ENCODE data around the gene HCFC1.

Gene HCFC1

DNA sequence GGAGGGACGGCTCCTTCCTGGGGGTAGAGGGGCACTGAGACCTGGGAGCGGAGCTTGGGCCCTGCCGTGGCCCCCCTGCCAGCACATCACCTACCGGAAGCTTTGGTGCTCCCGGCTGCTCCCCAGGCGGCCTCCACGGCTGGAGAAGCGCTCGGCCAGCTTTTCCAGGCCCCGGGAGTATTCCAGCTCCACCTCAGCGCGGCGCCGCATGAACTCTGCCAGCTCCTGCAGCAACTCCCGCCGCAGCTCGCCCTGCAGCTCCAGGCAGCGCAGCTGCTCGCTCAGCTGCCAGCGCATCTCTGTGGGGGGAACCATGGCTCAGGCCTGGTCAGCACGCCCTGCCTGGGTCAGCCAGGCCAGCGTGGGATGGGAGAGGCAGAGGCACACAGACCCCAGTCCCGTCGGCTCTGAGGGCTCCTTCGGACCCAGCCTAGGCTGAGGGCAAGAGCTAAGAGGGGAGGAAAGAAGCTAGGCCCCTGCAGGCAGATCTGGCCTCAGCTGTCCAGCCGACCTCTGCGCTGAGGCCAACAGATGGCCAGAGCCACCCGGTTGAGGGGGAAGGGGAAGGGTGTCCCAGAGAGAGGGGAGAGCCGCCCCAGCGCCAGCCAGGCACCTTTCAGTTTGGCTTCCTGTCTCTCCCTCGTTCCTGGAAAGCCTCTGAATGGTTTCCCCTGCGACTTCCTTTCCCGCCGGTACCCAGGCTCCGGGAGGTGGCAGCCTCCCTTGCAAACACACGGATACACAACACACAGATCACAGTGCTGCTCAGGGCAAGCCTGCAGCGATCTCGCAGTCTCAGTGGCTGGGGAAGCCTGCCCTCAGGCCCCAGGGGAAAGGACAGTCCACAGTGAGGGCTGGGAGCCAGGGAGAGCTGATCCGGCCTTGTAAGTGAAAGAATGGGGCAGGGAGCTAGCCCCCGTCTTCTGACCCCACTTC lies 49.8 kb downstream of the HCFC1 start:
- no peak for DNase-seq

GRCh38 chrX:153921070-153921469 lies 50.5 kb downstream of the HCFC1 start:
- no peak for DNase-seq

DNA sequence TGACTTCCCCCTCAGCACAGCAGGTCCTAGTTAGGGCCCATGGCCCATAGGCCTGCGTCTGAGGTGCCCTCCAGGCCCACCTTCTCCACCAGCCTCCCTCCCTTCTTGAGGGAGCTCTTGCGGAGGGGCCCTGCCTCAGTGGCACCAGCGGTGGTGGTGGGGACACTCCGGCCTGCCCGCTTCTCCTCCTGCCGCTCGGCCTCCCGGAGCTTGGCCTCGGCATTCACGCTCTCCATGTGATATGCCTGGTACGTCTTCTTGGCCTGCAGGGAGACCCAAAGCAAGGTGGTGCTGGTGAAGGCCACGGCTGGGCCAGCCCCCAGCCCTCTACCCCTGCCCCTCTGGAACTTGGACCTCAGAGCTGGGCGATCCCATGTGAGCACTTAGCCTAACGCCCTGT lies 51.1 kb downstream of the HCFC1 start:
- DNase-seq: no peak

GRCh38 chrX:153919281-153919680 lies 52.3 kb downstream of the HCFC1 start:
- no peak for DNase-seq

- DNase-seq: no peak
Observed at GRCh38 chrX:153917869-153918268, 53.7 kb downstream of the HCFC1 start.

GRCh38 chrX:153913701-153914100 lies 57.9 kb downstream of the HCFC1 start:
- no peak for DNase-seq

DNA sequence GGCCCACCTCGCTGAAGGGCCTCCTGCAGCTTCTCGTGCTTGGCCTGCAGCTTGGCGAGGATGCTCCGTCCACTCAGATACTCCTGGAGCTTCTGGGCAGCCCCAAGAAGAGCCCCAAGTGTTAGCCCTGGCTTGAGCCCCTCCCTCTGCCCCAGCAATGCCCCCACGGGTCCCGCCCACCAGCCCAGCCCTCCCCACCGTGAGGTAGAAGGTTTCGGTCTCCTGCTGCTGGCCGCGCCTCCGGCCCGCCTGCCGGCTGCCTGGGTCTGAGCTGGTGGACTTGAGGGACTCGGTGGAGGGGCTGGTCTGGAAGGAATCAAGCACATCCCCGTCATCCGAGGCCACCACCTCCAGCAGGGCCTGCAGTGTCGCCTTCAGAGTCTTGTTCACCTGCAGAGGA lies 58.4 kb downstream of the HCFC1 start:
- no peak for DNase-seq

GRCh38 chrX:153911798-153912197 lies 59.8 kb downstream of the HCFC1 start:
- no peak for DNase-seq

GRCh38 chrX:153910446-153910845 lies 61.2 kb downstream of the HCFC1 start:
- no peak for DNase-seq

DNA sequence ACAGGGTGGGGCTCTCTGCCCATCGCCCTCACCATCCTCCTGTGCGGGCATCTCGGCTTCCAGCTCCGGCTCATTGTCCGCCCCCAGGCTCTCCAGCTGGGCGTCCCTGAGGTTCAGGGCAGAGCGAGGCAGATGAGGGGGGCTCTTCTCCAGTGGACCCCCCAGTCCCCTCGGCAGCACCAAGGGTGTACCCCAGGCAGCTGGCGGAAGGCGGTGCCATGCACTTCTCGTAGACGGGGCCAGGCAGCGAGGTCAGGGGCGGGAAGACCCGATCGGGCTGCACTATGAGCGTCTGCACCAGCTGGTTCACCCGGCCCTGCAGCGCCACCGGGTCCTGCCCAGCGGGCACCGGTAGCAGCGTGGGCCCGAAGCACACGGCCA lies 61.6 kb downstream of the HCFC1 start:
- no peak for DNase-seq

- DNase-seq: no peak
Observed at GRCh38 chrX:153909024-153909979, 62.3 kb downstream of the HCFC1 start.

DNA sequence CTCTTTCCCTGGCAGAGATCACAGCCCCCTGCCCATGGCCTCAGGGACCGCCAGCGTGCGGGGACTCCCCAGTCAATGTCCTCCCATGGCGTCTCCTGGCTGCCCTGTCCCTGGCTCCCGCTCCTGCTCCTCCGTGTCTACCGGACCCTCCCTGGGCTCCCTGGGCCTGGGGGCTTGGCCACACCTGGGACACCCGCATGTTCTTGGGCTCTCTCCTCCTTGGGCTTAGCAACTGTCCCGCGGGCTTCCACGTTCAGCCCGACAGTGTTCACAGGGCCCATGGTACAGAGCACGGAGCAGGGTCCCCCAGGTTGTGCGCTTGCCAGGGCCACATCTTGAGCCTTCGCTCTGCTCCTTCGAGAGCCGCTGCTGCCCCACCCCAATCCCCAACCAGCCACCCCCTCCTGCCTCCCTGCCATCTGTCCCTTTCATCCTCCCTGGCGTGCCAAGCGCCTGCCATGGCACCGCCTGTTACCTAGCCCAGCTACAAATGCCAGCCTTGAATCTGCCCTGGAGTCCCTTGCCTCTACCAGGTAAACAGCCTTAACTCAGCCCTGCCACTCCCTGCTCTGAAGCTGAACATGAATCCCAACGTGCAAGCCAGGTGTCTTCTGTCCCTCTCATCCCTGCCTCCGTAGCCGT lies 63.3 kb downstream of the HCFC1 start:
- DNase-seq: no peak

GRCh38 chrX:153907456-153907855 lies 64.2 kb downstream of the HCFC1 start:
- no peak for DNase-seq

DNA sequence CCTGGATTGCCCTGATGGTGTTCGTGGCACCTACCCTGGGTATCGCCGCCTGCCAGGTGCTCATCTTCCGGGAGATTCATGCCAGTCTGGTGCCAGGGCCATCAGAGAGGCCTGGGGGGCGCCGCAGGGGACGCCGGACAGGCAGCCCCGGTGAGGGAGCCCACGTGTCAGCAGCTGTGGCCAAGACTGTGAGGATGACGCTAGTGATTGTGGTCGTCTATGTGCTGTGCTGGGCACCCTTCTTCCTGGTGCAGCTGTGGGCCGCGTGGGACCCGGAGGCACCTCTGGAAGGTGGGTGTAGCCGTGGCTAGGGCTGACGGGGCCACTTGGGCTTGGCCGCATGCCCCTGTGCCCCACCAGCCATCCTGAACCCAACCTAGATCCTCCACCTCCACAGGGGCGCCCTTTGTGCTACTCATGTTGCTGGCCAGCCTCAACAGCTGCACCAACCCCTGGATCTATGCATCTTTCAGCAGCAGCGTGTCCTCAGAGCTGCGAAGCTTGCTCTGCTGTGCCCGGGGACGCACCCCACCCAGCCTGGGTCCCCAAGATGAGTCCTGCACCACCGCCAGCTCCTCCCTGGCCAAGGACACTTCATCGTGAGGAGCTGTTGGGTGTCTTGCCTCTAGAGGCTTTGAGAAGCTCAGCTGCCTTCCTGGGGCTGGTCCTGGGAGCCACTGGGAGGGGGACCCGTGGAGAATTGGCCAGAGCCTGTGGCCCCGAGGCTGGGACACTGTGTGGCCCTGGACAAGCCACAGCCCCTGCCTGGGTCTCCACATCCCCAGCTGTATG lies 65.3 kb downstream of the HCFC1 start:
- no peak for DNase-seq

GRCh38 chrX:153905481-153906095 lies 66.0 kb downstream of the HCFC1 start:
- no peak for DNase-seq

DNA sequence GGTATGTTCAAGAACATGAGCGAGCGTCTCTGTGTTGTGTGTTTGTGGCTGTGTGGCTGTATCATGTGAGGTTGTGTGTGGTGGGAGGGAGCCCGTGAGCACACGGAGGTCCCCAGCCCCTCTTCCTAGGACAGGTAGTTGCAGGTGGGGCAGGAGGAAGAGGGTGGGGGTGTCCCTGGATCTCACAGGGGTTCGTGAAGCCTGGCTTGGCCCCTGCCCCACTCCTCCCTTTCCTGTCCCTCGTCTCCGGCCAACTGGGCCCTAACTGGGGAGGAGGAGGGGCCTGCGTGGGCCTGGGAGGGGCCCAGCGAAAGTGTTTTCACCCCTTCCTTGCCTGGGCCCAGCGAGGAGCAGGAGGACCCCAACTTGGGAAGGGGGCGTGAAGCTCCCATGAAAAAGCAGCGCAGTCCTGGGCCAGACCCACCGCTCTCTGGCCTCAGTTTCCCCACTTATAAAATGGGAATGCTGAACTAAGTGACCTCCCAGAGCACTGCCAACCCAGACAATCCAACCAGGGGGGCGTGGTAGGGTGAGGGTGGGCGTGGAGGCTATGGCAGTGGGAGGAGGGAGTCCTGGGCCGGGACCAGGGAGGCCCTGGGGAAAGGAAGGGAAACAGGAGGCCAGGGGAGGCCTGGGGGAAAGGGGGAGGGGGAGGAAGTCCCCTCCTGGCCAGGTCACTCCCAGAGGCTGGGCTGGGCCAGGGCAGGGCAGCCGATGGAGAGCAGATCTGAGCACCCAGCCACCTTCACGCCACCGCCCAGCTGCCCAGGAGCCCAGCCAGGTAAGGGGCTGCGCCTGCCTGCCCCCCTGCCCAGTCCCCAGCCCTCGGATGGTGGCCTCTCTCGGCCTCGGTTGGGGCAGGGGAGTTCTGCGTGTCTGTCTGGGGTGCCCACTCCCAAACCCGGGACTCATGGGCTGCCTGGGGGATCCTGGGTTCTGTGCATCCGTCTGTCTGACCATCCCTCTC lies 67.3 kb downstream of the HCFC1 start, which contains the start of gene AVPR2:
TSS of gene AVPR2 (plus strand) at position 683 of the 967 bp plus-strand sequence. CDS start 473 bp downstream, outside the sequence.
- no peak for DNase-seq

GRCh38 chrX:153903238-153903980 lies 68.2 kb downstream of the HCFC1 start:
- no peak for DNase-seq

GRCh38 chrX:153902385-153902784 lies 69.2 kb downstream of the HCFC1 start:
- no peak for DNase-seq

GRCh38 chrX:153901753-153902140 lies 69.9 kb downstream of the HCFC1 start:
- no peak for DNase-seq

Data from NCI-H345 (cell line).